HCT116 (cell line): ENCODE measurements around the gene SERTAD1. TPM values are rescaled to one million over a fixed set of nuclear protein-coding genes. Genes with fewer than 3 reads are reported as not detected.

ENCODE experiments used
- ATAC-seq: fragments of 200-7000 bp; cut with Tn5 transposase; 2 replicates; pipeline ENCODE4 v1.9.1; 2020; ENCODE audit warnings: mild to moderate bottlenecking, moderate library complexity
- BruUV-seq: library from RNA; stranded (reverse); fragments of 400-500 nt; replicated peaks from 2 replicates; lab custom pipeline; 2021; lab: Mats Ljungman, UMichigan
- CTCF ChIA-PET: fragments of 300-600 bp; sonication (Branson Sonifier 250); formaldehyde crosslinking; loops from one replicate; lab custom pipeline; 2021; ENCODE audit warnings: antibody characterized with exemption; lab: Charles Lee
- POLR2A ChIA-PET: fragments of 300-600, 350-600 bp; sonication (Branson Sonifier 250); formaldehyde crosslinking; loops from one replicate; lab custom pipeline; 2021; ENCODE audit warnings: antibody characterized with exemption; lab: Charles Lee
- RAD21 ChIA-PET, 2 experiments: fragments of 300-600 bp; sonication (Branson Sonifier 250); formaldehyde crosslinking; loops; one replicate each; lab custom pipeline; 2023; ENCODE audit warnings: low total read pairs in 2 of 2; ENCODE audit not compliant: uncharacterized antibody in 2 of 2, unreplicated experiment in 2 of 2, low non-redundant PET in 1 of 2; lab: Charles Lee
- DNase-seq: peaks from one replicate; pipeline ENCODE4 v3.0.0-alpha.2; 2010; ENCODE audit warnings: low read depth, low spot score
- H2AFZ ChIP-seq: fragments of 200-600 bp; shearing (Covaris generic), sonication (generic); 2 replicates; pipeline ENCODE4 v1.6.1; 2017; ENCODE audit warnings: low read depth, mixed run types, mixed read lengths, antibody characterized with exemption, low read length; ENCODE audit not compliant: poor library complexity, severe bottlenecking
- H3K27ac ChIP-seq: 2 replicates; pipeline ENCODE4 v1.5.1; 2012; ENCODE audit warnings: low read depth, low read length
- H3K27me3 ChIP-seq: fragments of 200-600 bp; sonication (generic); 2 replicates; pipeline ENCODE4 v1.6.1; 2016; ENCODE audit warnings: mixed run types, low read length, mixed read lengths; ENCODE audit not compliant: insufficient read depth
- H3K36me3 ChIP-seq, 2 experiments: fragments of 200-500 bp in 1 of 2; fragments of 200-600 bp in 1 of 2; sonication (Bioruptor generic) in 1 of 2; sonication (generic) in 1 of 2; 2 replicates each; pipeline versions ENCODE4 v1.5.1 to v1.6.1; 2014 to 2016; ENCODE audit warnings: low read length in 2 of 2, inconsistent platforms in 1 of 2, mixed read lengths in 1 of 2, mixed run types in 1 of 2; ENCODE audit not compliant: insufficient read depth in 2 of 2, control insufficient read depth in 1 of 2
- H3K4me1 ChIP-seq, 2 experiments: fragments of 200-600 bp in 1 of 2; sonication (generic) in 1 of 2; 2 replicates each; pipeline versions ENCODE4 v1.5.1 to v1.6.1; 2012 to 2017; ENCODE audit warnings: low read length in 2 of 2, inconsistent platforms in 1 of 2, mild to moderate bottlenecking in 1 of 2, mixed read lengths in 1 of 2, mixed run types in 1 of 2, moderate library complexity in 1 of 2; ENCODE audit not compliant: insufficient read depth in 2 of 2, control insufficient read depth in 1 of 2
- H3K4me2 ChIP-seq: fragments of 200-600 bp; sonication (generic); 2 replicates; pipeline ENCODE4 v1.6.1; 2017; ENCODE audit warnings: mixed run types, low read length, mixed read lengths
- H3K4me3 ChIP-seq, 2 experiments: fragments of 200-600 bp in 1 of 2; sonication (generic) in 1 of 2; replicated peaks in 1 of 2; 2 replicates each; pipeline ENCODE4 v1.5.1; 2011 to 2016; ENCODE audit warnings: low read length in 2 of 2, control low read depth in 1 of 2, low read depth in 1 of 2, mild to moderate bottlenecking in 1 of 2, mixed read lengths in 1 of 2, mixed run types in 1 of 2
- H3K79me2 ChIP-seq: fragments of 200-600 bp; sonication (generic); 2 replicates; pipeline ENCODE4 v1.6.1; 2017; ENCODE audit warnings: mild to moderate bottlenecking, mixed run types, low read length, moderate library complexity, mixed read lengths; ENCODE audit not compliant: insufficient read depth
- H3K9ac ChIP-seq: fragments of 200-600 bp; sonication (generic); 2 replicates; pipeline ENCODE4 v1.6.1; 2016; ENCODE audit warnings: low read length, mixed read lengths
- H3K9me2 ChIP-seq: fragments of 200-600 bp; sonication (generic), shearing (Covaris generic); 2 replicates; pipeline ENCODE4 v1.6.1; 2017; ENCODE audit warnings: mixed run types, mild to moderate bottlenecking, moderate library complexity; ENCODE audit not compliant: insufficient read depth
- H3K9me3 ChIP-seq, 2 experiments: fragments of 200-500 bp in 1 of 2; fragments of 200-600 bp in 1 of 2; sonication (Bioruptor generic) in 1 of 2; sonication (generic) in 1 of 2; 2 replicates each; pipeline ENCODE4 v1.6.1; 2014 to 2017; ENCODE audit warnings: low read length in 2 of 2, mixed read lengths in 2 of 2, inconsistent platforms in 1 of 2, low read depth in 1 of 2, mild to moderate bottlenecking in 1 of 2, mixed run types in 1 of 2, moderate library complexity in 1 of 2; ENCODE audit not compliant: control insufficient read depth in 1 of 2, insufficient read depth in 1 of 2
- H4K20me1 ChIP-seq: fragments of 200-600 bp; sonication (generic), shearing (Covaris generic); 2 replicates; pipeline ENCODE4 v1.6.1; 2017; ENCODE audit warnings: mixed run types, mild to moderate bottlenecking, moderate library complexity; ENCODE audit not compliant: insufficient read depth
- ELF1 ChIP-seq: IDR thresholded peaks from 2 replicates; pipeline ENCODE4 v1.6.1; 2012; ENCODE audit warnings: low read depth, borderline replicate concordance
- EZH2 ChIP-seq: fragments of 200-600 bp; sonication (generic); IDR thresholded peaks from 2 replicates; pipeline ENCODE4 v1.6.1; 2017; ENCODE audit warnings: antibody characterized with exemption, mixed run types
- EZH2phosphoT487 ChIP-seq: fragments of 200-600 bp; IDR thresholded peaks from 2 replicates; pipeline ENCODE4 v1.6.1; 2018; ENCODE audit warnings: antibody characterized with exemption, borderline replicate concordance
- FOSL1 ChIP-seq: IDR thresholded peaks from 2 replicates; pipeline ENCODE4 v1.6.1; 2012; ENCODE audit warnings: low read depth
- POLR2A ChIP-seq: IDR thresholded peaks from 2 replicates; pipeline ENCODE4 v1.7.0; 2011; ENCODE audit warnings: borderline replicate concordance; ENCODE audit not compliant: insufficient read depth, insufficient read length; ENCODE audit errors: extremely low read depth
- POLR2AphosphoS5 ChIP-seq: IDR thresholded peaks from 2 replicates; pipeline ENCODE4 v1.6.1; 2011; ENCODE audit warnings: mild to moderate bottlenecking, low read depth, low read length, moderate library complexity
- SP1 ChIP-seq: IDR thresholded peaks from 2 replicates; pipeline ENCODE4 v1.6.1; 2012; ENCODE audit warnings: low read depth
- ZFX ChIP-seq: fragments of 450-650 bp; IDR thresholded peaks from 2 replicates; pipeline ENCODE4 v1.6.1; 2017
- ZNF274 ChIP-seq: fragments of 200-500 bp; sonication (Bioruptor generic); IDR thresholded peaks from 2 replicates; pipeline ENCODE4 v1.6.1; 2014; ENCODE audit warnings: mild to moderate bottlenecking, low read depth, low read length, inconsistent platforms
- intact Hi-C: fragments of 100-400 bp; cut with micrococcal nuclease; formaldehyde crosslinking; loops from 2 replicates; pipeline ENCODE4 v1.10.0; 2022
- total RNA-seq: library from RNA; stranded (reverse); gene quantifications from one replicate; pipeline ENCODE4 v1.2.1, GENCODE V29; 2021; ENCODE audit not compliant: unreplicated experiment
- TF ChIP-seq, protein P1 (sequence below): IDR thresholded peaks from 2 replicates; pipeline ENCODE4 v1.6.1; 2012; ENCODE audit warnings: low read depth
- TF ChIP-seq, protein P2 (sequence below): IDR thresholded peaks from 2 replicates; pipeline ENCODE4 v1.6.1; 2012

Gene SERTAD1
- total RNA-seq, 1 experiment from 2014 or later: 30.3 TPM

DNA sequence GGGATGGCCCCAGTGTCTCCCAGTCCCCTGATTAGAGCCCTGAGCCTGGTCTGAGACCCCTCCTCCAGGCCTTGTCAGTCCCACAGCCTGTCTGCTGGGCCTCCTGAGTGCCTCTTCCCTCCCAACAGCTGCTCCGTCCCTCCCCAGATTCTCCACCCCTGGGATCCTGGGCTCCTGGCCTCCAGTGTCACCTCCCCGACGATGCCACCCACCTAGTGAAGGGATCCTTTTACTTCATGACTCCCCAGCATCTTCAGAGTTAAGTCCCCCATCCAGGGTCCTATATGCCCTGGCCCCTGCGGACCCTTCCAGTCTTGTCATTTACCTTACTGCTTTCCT lies 8.2 kb downstream of the SERTAD1 start (continued):
- TF ChIP-seq, protein P1, sequence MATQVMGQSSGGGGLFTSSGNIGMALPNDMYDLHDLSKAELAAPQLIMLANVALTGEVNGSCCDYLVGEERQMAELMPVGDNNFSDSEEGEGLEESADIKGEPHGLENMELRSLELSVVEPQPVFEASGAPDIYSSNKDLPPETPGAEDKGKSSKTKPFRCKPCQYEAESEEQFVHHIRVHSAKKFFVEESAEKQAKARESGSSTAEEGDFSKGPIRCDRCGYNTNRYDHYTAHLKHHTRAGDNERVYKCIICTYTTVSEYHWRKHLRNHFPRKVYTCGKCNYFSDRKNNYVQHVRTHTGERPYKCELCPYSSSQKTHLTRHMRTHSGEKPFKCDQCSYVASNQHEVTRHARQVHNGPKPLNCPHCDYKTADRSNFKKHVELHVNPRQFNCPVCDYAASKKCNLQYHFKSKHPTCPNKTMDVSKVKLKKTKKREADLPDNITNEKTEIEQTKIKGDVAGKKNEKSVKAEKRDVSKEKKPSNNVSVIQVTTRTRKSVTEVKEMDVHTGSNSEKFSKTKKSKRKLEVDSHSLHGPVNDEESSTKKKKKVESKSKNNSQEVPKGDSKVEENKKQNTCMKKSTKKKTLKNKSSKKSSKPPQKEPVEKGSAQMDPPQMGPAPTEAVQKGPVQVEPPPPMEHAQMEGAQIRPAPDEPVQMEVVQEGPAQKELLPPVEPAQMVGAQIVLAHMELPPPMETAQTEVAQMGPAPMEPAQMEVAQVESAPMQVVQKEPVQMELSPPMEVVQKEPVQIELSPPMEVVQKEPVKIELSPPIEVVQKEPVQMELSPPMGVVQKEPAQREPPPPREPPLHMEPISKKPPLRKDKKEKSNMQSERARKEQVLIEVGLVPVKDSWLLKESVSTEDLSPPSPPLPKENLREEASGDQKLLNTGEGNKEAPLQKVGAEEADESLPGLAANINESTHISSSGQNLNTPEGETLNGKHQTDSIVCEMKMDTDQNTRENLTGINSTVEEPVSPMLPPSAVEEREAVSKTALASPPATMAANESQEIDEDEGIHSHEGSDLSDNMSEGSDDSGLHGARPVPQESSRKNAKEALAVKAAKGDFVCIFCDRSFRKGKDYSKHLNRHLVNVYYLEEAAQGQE: no peak
- TF ChIP-seq EZH2: no peak
- TF ChIP-seq, all 23 proteins: peak for 0

DNA sequence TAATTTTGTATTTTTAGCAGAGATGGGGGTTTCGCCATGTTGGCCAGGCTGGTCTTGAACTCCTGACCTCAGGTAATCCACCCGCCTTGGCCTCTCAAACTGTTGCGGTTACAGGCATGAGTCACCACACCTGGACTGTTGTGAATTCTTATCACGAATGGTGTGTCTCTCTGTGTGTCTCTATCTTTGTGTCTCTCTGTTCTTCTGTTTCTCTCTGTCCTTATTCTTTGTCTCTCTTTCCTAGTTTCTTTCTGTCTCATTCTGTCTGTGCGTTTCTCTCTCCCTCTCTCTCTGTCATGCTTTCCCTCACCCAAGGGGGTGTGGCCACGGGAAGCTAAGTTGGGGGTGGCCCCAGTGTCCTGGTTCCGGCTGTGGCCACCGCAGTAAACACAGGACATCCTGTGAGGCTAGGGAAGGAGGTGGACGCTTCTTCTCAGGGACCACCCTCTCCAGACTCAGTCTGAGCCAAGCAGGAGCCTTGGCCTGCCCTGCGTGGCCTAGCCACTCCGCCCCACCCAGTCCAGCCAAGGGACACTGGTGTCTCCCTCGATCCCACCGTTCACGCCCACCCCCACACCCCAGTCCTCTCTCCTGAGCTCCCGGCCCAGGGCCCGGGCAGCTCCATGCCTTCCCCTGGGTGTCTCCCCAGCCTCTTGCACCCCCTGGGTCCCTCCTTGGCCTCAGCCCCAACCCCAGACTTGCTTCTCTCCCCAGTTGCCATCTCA lies 8.7 kb downstream of the SERTAD1 start:
- peaks cover 40 to 79% of the 10 kb centered on the region in 2 experiments for H3K4me1 ChIP-seq
- TF ChIP-seq, protein P1: no peak
- TF ChIP-seq ZNF274 (no peak), SP1 (peak; percentile 64), ELF1 (no peak), EZH2phosphoT487 (no peak), POLR2AphosphoS5 (peak; percentile 42), FOSL1 (peak; percentile 78; the same call in 1 of the 2 replicates), ZFX (no peak; the same call in 1 of the 2 replicates), POLR2A (no peak)
- TF ChIP-seq, protein P2, sequence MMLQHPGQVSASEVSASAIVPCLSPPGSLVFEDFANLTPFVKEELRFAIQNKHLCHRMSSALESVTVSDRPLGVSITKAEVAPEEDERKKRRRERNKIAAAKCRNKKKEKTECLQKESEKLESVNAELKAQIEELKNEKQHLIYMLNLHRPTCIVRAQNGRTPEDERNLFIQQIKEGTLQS: no peak
- TF ChIP-seq, all 23 proteins: peak for 3
- H3K4me3 ChIP-seq: peak overlapping the region; percentile 17 to 49; a peak in 3 of 4 replicates
- RAD21 ChIA-PET: no interaction called here
- H3K9ac ChIP-seq: peak overlapping the region; percentile 37
- peak overlapping the region; percentile 84 for H3K4me2 ChIP-seq
- H3K9me2 ChIP-seq: no peaks in the 10 kb centered on the region
- ATAC-seq (peak; percentile 47), DNase-seq (no peak)
- peak overlapping the region; percentile 50 for H2AFZ ChIP-seq
- CTCF ChIA-PET: interaction anchor here (0.7 kb wide), 1 partner anchor 104 kb away, joined by 3 read pairs; no protein-coding TSS in a partner anchor
- intact Hi-C loops: loop anchor here (1.0 kb wide), 1 partner anchor 13 kb away; no protein-coding TSS in a partner anchor
- peak overlapping the region; percentile 68 for H3K27ac ChIP-seq
- H3K79me2 ChIP-seq: peaks cover 3% of the 10 kb centered on the region; the same call in 1 of the 2 replicates
- H3K36me3 ChIP-seq: peaks cover 0 to under 1% of the 10 kb centered on the region in 2 experiments; a peak in 1 of 4 replicates
- H3K9me3 ChIP-seq: no peaks in the 10 kb centered on the region
- no peaks in the 10 kb centered on the region for H3K27me3 ChIP-seq
- BruUV-seq: no TSS peak
- no peaks in the 10 kb centered on the region for H4K20me1 ChIP-seq
- POLR2A ChIA-PET: interaction anchor here (1.0 to 4.7 kb wide), 2 partner anchors 9 to 14 kb away, joined by 3 to 23 read pairs; partner anchors contain the start of gene SERTAD1
